GM18858 (cell line): ENCODE results near the gene KRTAP2-1.
"Not testable (repeated sequence)": the region's sequence is repeated elsewhere in the genome, so short reads cannot be mapped to it uniquely, and the experiment has no call there.

Source experiments
- ATAC-seq: cut with Tn5 transposase; IDR thresholded peaks from one replicate; pipeline ENCODE4 v1.9.1; 2021; ENCODE audit not compliant: unreplicated experiment

KRTAP2-1 gene

DNA sequence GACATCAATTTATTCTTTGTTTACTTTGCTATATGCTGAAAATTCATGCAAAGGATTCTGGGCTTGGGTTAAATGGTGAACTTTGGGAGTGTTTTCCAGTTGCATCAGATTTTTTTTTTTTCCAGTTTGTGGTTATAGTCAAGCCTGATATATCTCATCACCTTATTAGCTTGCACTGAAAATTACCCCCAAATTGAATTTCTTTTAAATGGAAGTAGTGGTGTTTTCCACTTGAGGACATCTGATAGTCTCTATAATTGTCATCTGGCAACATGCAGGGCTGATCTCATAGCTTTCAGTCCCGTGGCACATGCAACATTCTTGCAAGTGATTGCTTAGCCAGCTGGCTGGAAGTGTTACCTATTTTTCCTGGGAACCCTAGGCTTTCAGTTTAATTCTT is 33.5 kb downstream of the KRTAP2-1 start:
- ATAC-seq = no peak

DNA sequence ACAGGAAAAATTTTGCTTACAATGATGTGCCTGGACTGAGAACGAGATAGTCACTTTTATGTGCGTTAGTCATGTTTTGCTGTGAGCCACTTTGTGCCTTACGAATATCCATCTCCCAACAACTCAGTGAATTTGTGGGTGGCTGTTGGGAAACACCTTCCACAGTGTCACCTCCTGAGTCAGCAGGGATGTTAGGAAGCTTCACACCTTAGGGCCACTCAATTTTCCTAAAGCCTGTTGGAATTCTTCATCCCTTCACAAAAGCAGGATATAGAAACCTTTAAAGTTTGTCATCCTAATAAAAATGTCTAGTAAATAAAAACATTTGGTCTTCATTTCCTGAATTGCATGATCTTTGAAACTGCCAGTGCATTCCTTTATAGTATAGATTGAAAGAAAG is 33.9 kb downstream of the KRTAP2-1 start:
- ATAC-seq = no peak

DNA sequence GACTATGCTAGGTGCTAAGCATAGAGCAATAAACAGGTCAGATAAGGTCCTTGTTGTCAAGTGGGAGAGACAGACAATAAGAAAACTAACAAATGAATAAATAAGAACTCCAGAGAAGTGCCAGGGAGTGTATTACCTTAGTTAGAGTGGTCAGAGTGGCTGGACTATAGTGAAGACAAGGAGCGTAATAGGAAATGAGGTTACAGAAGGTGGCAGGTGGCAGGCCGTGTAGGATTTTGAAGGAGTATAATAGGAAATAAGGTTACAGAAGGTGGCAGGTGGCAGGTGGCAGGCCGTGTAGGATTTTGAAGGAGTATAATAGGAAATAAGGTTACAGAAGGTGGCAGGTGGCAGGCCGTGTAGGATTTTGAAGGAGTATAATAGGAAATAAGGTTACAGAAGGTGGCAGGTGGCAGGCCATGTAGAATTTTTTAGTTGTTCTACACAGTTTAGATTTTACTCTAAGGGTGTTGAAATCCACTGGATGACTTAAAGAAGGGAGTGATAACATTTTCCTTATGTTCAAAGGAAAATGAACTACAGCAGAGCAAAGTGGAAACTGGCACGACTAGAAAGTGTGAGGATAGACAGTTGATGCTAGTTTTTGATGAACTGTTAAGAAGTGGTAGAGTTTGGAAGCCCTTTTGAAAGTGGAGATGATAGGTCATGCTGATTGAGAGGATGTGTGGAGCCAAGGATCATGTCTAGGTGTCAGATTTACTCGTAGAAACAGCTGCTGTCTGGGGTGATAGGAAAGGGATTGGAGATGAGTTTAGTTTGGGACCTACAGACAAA is 34.6 kb downstream of the KRTAP2-1 start:
- ATAC-seq = no peak

DNA sequence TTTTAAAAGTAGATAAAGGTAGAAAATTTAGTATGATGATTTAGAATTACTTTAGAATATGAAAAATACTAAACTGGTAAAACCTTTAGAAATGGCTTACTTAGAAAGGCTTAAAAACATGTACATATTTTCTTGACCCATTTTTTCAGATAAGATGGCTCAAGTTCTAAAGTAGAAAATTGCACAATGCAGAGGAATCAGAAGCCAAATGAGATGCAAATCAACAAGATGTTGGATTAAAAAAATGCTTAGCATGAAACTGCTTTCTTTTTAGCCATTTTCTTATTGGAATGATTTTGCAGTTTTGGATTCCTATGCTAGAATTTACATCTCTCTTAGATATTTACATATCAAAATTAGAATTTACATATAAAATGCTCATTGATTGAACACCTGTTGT is 36.7 kb downstream of the KRTAP2-1 start:
- ATAC-seq = no peak

DNA sequence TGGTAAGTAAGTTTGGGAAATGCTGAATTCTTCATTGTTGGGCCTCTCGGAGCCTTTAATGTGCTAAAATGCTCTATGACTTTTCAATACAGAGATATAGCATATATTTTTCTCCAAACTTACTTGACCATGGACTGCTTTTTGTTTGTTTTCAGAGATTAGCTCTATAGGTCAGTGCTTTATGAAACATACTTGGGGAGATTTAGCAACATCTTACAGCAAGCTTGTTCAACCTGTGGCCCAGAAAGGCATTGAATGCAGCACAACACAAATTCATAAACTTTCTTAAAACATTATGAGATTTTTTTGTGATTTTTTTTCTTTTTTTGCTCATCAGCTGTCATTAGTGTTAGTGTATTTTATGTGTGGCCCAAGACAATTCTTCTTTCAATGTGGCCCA is 37.2 kb downstream of the KRTAP2-1 start:
- no peak for ATAC-seq

DNA sequence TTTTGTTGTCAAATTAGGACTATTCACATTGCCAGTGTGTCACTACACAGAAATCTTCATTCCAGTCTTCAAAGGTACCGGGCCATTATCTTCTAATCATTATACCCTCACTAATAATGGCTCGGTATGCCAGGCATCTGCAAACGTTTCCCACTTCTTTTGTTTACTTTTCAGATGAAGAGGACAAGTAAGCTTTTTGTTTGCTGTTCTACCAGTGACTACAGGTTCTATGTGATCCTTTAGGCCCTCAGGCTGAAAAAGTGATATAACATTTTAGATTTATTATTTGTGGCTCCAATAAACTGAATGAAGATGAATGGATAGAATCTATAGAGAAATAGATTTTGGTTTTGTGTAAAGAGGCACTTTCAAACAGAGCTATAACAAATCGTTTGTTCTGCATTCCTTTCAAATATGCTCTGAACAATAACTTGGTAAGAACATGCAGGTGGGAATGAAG is 37.8 kb downstream of the KRTAP2-1 start:
- no peak for ATAC-seq

DNA sequence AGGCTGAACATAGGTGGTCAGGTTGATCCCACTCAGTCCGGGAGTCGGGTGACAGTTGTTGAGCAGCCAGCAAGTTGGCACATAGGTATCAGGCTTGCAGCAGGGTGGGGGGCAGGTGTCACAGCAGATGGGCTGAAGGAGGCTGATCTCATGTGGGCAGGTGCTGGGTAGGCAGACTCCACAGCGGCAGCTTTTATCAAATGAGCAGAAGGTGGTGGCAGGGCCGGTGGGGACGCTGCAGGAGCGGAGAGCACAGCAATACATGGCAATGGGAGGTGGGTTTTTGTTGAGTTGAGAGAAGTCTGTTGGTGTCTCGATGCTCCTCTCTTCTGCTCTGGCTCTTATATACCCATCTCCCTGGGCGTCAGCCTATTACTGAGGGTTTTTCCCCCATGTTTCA is 38.3 kb downstream of the KRTAP2-1 start, which contains the start of gene KRTAP3-1:
Gene KRTAP3-1, minus strand, starts transcription at position 318 of the 400 bp plus-strand sequence. Its CDS starts 54 bp downstream, at position 264.
- ATAC-seq = no peak

DNA sequence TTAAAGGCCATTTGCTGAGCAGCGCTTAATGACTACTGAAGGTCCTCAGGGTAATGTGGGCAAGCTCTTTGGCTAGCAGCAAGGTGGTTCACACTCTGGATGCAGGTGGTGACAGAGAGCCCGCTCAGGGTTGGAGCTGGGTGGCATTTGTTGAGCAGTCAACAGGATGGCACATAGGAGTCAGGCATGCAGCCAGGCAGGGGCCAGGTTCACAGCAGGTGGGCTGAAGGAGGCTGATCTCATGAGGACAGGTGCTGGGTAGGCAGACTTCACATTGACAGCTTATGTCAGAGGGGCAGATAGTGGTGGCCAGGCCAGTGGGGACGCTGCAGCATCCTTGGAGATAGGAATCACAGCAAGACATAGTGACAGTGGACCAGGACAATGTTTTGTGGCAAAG is 42.7 kb downstream of the KRTAP2-1 start:
- ATAC-seq = no peak

DNA sequence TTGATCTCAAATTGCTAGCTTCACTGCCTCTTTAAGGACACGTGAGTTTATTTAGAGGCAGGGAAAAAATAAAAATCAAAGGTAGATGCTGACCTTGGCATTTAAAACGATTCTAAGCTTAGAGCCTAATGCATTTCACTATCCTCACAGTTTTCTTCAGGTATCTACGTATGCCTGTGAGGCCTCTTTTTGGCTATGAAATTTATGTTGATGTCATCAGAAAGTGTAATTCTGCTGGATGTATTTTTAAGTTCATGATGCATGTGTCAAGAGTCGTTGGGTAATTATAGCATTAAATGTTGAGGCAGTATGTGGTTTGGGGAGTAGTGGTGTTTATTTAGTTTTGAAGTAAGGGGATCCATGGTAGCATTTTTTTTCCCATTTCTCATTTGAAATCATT is 43.2 kb downstream of the KRTAP2-1 start:
- ATAC-seq = no peak

DNA sequence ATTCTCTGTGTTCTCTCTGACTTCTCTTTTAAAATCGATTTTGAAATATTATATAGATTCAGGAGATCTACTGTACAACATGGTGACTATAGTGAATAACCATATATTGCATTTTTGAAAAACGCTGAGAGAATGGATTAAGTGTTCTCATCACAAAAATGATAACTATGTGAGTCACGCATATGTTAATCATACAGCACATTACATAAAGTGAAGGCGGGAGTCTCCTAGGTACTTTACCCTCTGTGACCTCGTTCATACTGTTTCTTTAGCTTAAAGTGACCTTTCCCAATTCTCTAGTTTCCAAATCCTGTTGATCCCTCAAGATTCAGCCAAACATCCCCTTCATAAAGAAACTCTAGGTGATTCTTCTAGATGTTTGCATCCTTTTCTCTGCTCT is 44.3 kb downstream of the KRTAP2-1 start:
- no peak for ATAC-seq

DNA sequence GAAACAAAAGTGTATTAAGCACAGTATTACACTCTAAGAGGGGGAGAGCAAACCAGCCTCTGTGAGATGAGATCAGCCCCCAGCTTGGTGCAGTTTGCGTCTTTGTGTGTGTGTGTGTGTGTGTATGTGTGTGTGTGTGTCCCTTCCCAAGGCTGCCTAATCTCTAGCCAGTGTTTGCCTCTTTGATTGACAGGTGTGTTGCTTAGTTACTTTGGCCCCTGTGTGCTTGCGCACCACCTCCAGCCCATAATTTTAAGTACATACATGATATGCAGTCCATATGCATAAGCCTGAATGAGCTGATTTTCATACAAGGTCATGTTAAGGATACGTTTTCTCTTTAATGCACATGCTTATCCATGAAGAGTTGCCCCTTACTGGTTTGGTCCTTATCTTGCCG is 45.3 kb downstream of the KRTAP2-1 start:
- ATAC-seq = no peak

DNA sequence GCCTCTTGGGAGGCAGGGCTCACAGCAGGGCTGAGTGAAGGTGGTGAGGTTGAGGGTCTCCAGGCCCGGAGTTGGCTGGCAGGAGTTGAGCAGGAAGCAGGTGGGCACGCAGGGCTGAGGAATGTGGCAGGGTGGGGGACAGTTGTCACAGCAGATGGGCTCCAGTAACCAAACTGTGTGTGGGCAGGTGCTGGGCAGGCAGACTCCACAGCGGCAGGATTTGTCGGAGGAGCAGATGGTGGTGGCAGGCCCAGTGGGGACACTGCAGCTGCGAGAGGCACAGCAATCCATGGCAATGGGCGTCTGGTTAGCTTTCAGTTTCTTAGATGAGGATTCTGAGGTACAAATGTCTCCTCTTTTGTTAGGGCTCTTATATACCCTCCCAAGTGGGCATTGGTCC is 47.6 kb downstream of the KRTAP2-1 start, which contains the start of gene KRTAP3-2:
Gene KRTAP3-2, minus strand, starts transcription at position 344 of the 400 bp plus-strand sequence. Its CDS starts 53 bp downstream, at position 291.
- ATAC-seq = not testable (repeated sequence)

DNA sequence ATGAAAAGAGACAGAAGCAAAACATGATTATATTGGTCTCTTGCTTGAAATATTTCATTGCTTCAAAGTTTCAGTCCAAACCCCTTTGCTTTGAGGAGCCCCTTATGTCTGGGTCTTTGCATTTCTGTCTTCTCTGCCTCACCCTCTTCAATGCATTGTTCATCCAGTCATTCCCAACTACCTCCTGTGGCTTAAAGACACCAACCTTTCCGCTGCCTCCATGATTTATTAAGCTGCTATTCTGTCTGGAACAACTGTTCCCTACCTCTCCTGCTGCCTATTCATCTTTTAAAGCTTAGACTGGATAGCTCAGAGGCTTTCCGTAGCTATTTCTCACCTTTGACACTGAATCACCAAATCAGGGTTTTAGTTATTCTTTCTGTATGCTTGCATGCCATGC is 49.8 kb downstream of the KRTAP2-1 start:
- no peak for ATAC-seq

DNA sequence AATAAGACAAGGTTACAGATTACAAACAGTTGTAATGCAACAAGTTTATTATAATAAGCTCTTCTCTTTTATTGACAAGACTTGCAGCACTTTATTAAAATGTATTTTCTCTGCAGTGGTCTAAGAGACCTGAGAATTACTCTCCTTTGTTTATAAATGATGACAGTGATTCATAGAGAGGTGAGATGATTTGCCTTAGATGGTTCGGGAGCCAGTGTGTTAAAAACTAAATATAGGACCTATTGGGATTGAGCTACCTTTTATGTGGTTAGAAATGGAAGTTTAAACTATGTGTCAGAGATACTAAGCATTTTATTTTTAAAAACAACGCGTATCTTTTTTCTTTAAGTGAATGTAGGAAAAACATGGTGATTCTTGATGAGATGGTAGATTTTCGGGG is 50.3 kb downstream of the KRTAP2-1 start:
- no peak for ATAC-seq
